ENCODE measurements around the gene MEPCE. TPM values are rescaled to one million over a fixed set of nuclear protein-coding genes. Genes with fewer than 3 reads are reported as not detected.

MEPCE gene
- total RNA-seq, 1 donor from 2014 or later = 18.5 TPM

DNA sequence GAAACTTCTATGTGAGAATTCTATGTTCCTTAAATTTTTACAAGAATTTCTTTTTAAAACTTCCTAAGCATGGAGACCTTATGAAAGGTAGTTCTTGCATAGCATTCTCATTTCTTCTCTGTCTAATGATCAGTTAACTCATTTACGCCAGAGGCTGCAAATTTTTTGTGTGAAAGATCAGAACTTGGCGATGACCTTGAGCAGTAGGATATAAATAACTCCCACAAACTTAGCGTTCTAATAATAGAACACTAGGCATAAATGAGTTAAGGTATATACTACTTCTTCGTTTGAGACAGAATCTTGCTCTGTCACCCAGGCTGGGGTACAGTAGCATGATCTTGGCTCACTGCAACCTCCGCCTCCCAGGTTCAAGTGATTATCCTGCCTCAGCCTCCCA, 42.7 kb upstream of the MEPCE start:
- DNase-seq = no peak
- peaks cover 5% of the 10 kb centered on the region for H3K9me3 Mint-ChIP-seq (ENCODE audit: unreplicated experiment)
- H3K27me3 Mint-ChIP-seq (ENCODE audit: unreplicated experiment) = peaks cover 4% of the 10 kb centered on the region
- no peak overlapping the region for H3K27ac Mint-ChIP-seq (ENCODE audit: unreplicated experiment)
- peaks cover 4% of the 10 kb centered on the region for H3K36me3 Mint-ChIP-seq (ENCODE audit: unreplicated experiment)
- peaks cover 14% of the 10 kb centered on the region for H3K4me1 Mint-ChIP-seq (ENCODE audit: low read depth, unreplicated experiment)
- TF ChIP-seq, protein P1, sequence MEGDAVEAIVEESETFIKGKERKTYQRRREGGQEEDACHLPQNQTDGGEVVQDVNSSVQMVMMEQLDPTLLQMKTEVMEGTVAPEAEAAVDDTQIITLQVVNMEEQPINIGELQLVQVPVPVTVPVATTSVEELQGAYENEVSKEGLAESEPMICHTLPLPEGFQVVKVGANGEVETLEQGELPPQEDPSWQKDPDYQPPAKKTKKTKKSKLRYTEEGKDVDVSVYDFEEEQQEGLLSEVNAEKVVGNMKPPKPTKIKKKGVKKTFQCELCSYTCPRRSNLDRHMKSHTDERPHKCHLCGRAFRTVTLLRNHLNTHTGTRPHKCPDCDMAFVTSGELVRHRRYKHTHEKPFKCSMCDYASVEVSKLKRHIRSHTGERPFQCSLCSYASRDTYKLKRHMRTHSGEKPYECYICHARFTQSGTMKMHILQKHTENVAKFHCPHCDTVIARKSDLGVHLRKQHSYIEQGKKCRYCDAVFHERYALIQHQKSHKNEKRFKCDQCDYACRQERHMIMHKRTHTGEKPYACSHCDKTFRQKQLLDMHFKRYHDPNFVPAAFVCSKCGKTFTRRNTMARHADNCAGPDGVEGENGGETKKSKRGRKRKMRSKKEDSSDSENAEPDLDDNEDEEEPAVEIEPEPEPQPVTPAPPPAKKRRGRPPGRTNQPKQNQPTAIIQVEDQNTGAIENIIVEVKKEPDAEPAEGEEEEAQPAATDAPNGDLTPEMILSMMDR (IDR thresholded peaks at IDR 0.05; ENCODE audit: partially characterized antibody, unreplicated experiment) = no peak
- no peak overlapping the region for H3K4me3 Mint-ChIP-seq (ENCODE audit: unreplicated experiment)

DNA sequence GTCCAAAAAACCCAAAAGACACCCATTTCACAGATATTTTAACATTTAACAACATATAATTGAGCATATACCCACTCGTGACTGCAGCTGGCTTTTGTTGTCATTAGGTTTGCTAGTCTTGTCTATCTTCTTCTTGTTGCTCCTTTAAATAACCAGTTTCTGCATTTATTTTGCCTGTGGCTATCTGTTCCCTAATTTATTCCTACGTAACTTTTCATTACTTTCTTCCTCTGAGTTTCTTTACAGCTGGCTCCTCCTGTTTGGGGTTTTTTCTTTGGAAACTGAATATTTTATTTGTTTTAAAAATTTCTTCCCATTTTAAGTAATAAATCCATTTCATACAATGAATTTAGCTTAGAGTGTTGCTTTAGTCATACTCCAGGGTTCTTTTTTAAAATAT, 41.9 kb upstream of the MEPCE start:
- Mint-ChIP-seq H3K4me1 (ENCODE audit: low read depth, unreplicated experiment) (peaks cover 14% of the 10 kb centered on the region), H3K4me3 (ENCODE audit: unreplicated experiment) (no peak overlapping the region), H3K27me3 (ENCODE audit: unreplicated experiment) (peaks cover 4% of the 10 kb centered on the region), H3K27ac (ENCODE audit: unreplicated experiment) (no peak overlapping the region), H3K9me3 (ENCODE audit: unreplicated experiment) (peaks cover 5% of the 10 kb centered on the region), H3K36me3 (ENCODE audit: unreplicated experiment) (peaks cover 4% of the 10 kb centered on the region)
- DNase-seq = no peak
- TF ChIP-seq, protein P1 (IDR thresholded peaks at IDR 0.05; ENCODE audit: partially characterized antibody, unreplicated experiment) = no peak

DNA sequence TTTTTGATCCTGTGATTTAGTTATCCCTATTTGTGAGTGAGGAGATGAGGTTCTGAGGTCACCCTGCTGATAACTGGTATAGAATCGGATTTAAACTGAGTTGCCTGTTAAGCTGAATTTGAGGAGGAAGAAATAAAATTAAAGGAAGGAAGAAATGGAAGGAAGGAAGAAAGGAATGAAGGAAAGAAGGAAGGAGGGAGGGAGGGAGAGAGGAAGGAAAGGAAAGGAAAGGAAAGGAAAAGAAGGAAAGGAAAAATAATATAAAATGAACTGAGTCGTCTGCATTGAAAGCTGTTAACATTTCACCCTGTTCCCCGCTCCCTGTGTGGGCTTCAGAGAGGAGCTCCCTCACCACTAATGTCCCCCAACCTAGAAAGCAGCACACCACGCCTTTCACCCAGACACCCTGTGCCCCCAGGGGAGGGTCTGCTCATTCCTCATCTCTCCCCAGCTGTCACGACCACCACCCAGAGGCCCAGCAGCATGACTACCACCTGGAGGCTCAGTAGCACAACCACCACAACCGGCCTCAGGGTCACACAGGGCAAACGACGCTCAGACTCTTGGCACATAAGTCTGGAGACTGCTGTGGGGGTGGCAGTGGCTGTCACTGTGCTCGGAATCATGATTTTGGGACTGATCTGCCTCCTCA, 40.1 kb upstream of the MEPCE start:
- no peaks in the 10 kb centered on the region for H3K36me3 Mint-ChIP-seq (ENCODE audit: unreplicated experiment)
- peaks cover 5% of the 10 kb centered on the region for H3K9me3 Mint-ChIP-seq (ENCODE audit: unreplicated experiment)
- H3K27me3 Mint-ChIP-seq (ENCODE audit: unreplicated experiment) = no peaks in the 10 kb centered on the region
- H3K4me3 Mint-ChIP-seq (ENCODE audit: unreplicated experiment) = peak overlapping the region; percentile 36
- no peak for DNase-seq
- H3K27ac Mint-ChIP-seq (ENCODE audit: unreplicated experiment) = no peak overlapping the region
- TF ChIP-seq, protein P1 (IDR thresholded peaks at IDR 0.05; ENCODE audit: partially characterized antibody, unreplicated experiment) = no peak
- H3K4me1 Mint-ChIP-seq (ENCODE audit: low read depth, unreplicated experiment) = peaks cover 14% of the 10 kb centered on the region

DNA sequence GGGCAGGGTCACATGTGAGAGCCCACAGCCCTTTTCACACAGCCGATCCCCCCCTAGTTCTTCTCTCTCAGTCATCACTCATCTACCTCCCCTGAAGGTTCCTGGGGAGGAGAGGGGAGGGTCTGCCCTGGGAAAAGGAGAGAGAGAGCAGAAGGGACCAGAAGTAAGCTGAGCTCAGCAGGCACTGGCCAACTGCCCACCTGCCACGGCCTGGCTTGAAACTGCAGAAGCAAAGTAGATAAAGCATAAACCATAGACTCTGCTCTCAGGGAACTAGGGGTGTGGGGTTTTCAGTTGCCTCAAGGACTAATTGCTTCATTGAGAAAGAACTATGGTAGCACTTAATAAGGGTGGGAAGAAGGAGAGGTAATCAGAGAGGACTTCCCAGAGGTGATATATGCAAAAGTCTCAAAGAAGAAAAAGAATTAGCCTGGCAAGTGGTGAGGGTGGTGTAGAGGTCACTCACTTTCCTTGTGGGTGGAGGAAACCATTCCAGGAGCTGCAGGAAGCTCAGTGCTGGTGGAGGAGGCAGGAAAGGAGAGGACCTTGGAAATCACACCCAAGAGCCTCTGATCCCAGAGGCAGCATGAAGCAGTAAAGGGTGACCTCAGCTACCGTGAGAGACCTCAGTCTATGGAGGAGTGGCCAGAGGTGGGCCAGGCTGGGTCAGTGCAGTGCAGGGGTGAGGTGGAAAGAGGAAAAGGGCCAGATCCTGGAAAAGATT, 39.2 kb upstream of the MEPCE start:
- TF ChIP-seq, protein P1 (IDR thresholded peaks at IDR 0.05; ENCODE audit: partially characterized antibody, unreplicated experiment) = no peak
- DNase-seq = no peak
- peaks cover 14% of the 10 kb centered on the region for H3K4me1 Mint-ChIP-seq (ENCODE audit: low read depth, unreplicated experiment)
- no peak overlapping the region for H3K27ac Mint-ChIP-seq (ENCODE audit: unreplicated experiment)
- no peak overlapping the region for H3K4me3 Mint-ChIP-seq (ENCODE audit: unreplicated experiment)
- no peaks in the 10 kb centered on the region for H3K36me3 Mint-ChIP-seq (ENCODE audit: unreplicated experiment)
- peaks cover 2% of the 10 kb centered on the region for H3K9me3 Mint-ChIP-seq (ENCODE audit: unreplicated experiment)
- no peaks in the 10 kb centered on the region for H3K27me3 Mint-ChIP-seq (ENCODE audit: unreplicated experiment)

Measured in glutamatergic neuron (in vitro differentiated cells).